GM23248 (cell line): Measurements from ENCODE around the gene KCNT1. TPM values are rescaled to one million over a fixed set of nuclear protein-coding genes. Genes with fewer than 3 reads are reported as not detected.

Experiments used
- DNase-seq: peaks from one replicate; pipeline ENCODE4 v3.0.0-alpha.2; 2015
- H2AFZ ChIP-seq: fragments of 200-600 bp; sonication (generic); 2 replicates; pipeline ENCODE4 v1.6.1; 2016; ENCODE audit warnings: antibody characterized with exemption
- H3F3A ChIP-seq: fragments of 200-600 bp; sonication (generic); 2 replicates; pipeline ENCODE4 v1.6.1; 2016; ENCODE audit warnings: mild to moderate bottlenecking, antibody characterized with exemption, mixed run types; ENCODE audit not compliant: insufficient read depth
- H3K27ac ChIP-seq: fragments of 200-600 bp; sonication (generic); 2 replicates; pipeline ENCODE4 v1.5.1; 2016; ENCODE audit warnings: mild to moderate bottlenecking
- H3K27me3 ChIP-seq: fragments of 200-600 bp; sonication (generic); replicated peaks from 2 replicates; pipeline ENCODE4 v1.6.1; 2016; ENCODE audit warnings: mild to moderate bottlenecking; ENCODE audit not compliant: insufficient read depth
- H3K36me3 ChIP-seq: fragments of 200-600 bp; sonication (generic); 2 replicates; pipeline ENCODE4 v1.6.1; 2016; ENCODE audit warnings: low read depth, mild to moderate bottlenecking
- H3K4me1 ChIP-seq: fragments of 200-600 bp; sonication (generic); 2 replicates; pipeline ENCODE4 v1.6.1; 2016; ENCODE audit warnings: mild to moderate bottlenecking; ENCODE audit not compliant: insufficient read depth
- H3K4me2 ChIP-seq: fragments of 200-600 bp; sonication (generic); one replicate; pipeline ENCODE4 v1.6.1; 2016; ENCODE audit warnings: mild to moderate bottlenecking; ENCODE audit not compliant: unreplicated experiment
- H3K4me3 ChIP-seq: fragments of 200-600 bp; sonication (generic); 2 replicates; pipeline ENCODE4 v1.5.1; 2016; ENCODE audit warnings: mild to moderate bottlenecking
- H3K79me2 ChIP-seq: fragments of 200-600 bp; sonication (generic); 2 replicates; pipeline ENCODE4 v1.6.1; 2016; ENCODE audit warnings: mild to moderate bottlenecking; ENCODE audit not compliant: insufficient read depth
- H3K9ac ChIP-seq: fragments of 200-600 bp; sonication (generic); 2 replicates; pipeline ENCODE4 v1.6.1; 2016; ENCODE audit warnings: mild to moderate bottlenecking
- H3K9me2 ChIP-seq: fragments of 200-600 bp; sonication (generic); 2 replicates; pipeline ENCODE4 v1.6.1; 2016; ENCODE audit warnings: mixed run types, mild to moderate bottlenecking, moderate library complexity; ENCODE audit not compliant: insufficient read depth
- H3K9me3 ChIP-seq: fragments of 200-600 bp; sonication (generic); one replicate; pipeline ENCODE4 v1.6.1; 2017; ENCODE audit warnings: low read depth
- H4K20me1 ChIP-seq: fragments of 200-600 bp; sonication (generic); 2 replicates; pipeline ENCODE4 v1.6.0; 2016; ENCODE audit not compliant: insufficient read depth
- EZH2 ChIP-seq: fragments of 200-600 bp; sonication (generic); IDR thresholded peaks from 2 replicates; pipeline ENCODE4 v1.6.1; 2018; ENCODE audit warnings: antibody characterized with exemption, mild to moderate bottlenecking; ENCODE audit not compliant: insufficient read depth, poor library complexity, severe bottlenecking
- EZH2phosphoT487 ChIP-seq: fragments of 200-600 bp; sonication (generic); IDR thresholded peaks from 2 replicates; pipeline ENCODE4 v1.6.1; 2018; ENCODE audit warnings: antibody characterized with exemption, moderate library complexity, mild to moderate bottlenecking, low read depth; ENCODE audit not compliant: insufficient read depth
- WGBS, 2 experiments: methylation state at CpG; one replicate each; pipeline ENCODE4 v1.1.6; 2015 to 2017; ENCODE audit warnings: low lambda C conversion rate in 2 of 2, low coverage in 1 of 2; ENCODE audit errors: missing lambda C conversion rate in 2 of 2; 5-methylcytosine and 5-hydroxymethylcytosine counted together
- in situ Hi-C: fragments of 300-500 bp; cut with MboI; formaldehyde crosslinking; loops from 2 replicates; pipeline ENCODE4 v1.15.0; 2020
- polyA plus RNA-seq: library from polyadenylated mRNA; unstranded; fragments of >200 nt; fragmentation: Nextera tagmentation; extraction: Ambion mirVana; gene quantifications from 2 replicates; pipeline ENCODE4 v1.2.1, GENCODE V29; 2016
- total RNA-seq: library from RNA; depleted of rRNA; stranded (reverse); fragments of >200 nt; shearing (Covaris generic); gene quantifications from 2 replicates; pipeline ENCODE4 v1.2.3, GENCODE V29; 2014

KCNT1 gene
- total and polyA plus RNA-seq, 2 experiments from 2014 or later: not detected

DNA sequence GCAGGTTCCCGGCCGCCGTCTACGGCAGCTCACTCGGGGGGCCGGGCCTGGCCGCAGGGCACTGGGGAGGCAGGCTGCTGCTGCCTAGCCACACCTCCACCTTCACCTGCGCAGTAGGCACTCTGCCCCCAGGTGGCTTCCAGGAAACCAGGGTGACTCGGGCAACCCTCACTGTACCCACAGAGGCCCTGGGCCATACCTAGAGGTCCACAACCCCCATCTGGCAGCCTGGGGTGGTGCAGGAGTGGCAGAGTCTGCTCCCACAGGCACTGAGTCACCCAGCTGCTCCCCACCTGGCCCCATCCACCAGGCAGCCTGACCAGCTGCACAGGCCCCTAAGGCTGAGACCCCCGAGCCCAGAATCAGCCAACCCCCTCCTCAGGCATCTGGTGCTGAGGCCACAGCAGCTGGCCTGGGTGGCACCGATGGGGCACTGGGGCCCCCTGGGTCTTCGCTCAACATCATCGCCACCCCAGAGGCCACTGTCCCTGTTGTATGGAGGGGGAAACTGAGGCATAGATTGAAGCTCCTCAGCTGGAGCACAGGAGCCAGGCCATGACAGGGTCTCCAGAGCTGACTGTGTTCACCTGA lies 70.2 kb downstream of the KCNT1 start:
- H3F3A ChIP-seq: no peaks in the 10 kb centered on the region
- H3K27ac ChIP-seq: no peak overlapping the region
- no peak overlapping the region for H3K4me2 ChIP-seq
- H3K9me3 ChIP-seq: no peaks in the 10 kb centered on the region
- H3K4me1 ChIP-seq: no peaks in the 10 kb centered on the region
- no peak overlapping the region for H2AFZ ChIP-seq
- no peaks in the 10 kb centered on the region for H4K20me1 ChIP-seq
- DNase-seq: no peak
- H3K79me2 ChIP-seq: no peaks in the 10 kb centered on the region
- no peak overlapping the region for H3K9ac ChIP-seq
- in situ Hi-C loops: no loop called here
- no peaks in the 10 kb centered on the region for H3K36me3 ChIP-seq
- TF ChIP-seq EZH2phosphoT487: no peak
- TF ChIP-seq EZH2: no peak
- H3K4me3 ChIP-seq: no peak overlapping the region
- whole genome bisulfite sequencing, 2 experiments: 79 to 82% methylated on average over 7 to 13 of the region's 13 CpGs
- H3K27me3 ChIP-seq: no peaks in the 10 kb centered on the region
- H3K9me2 ChIP-seq: no peaks in the 10 kb centered on the region

DNA sequence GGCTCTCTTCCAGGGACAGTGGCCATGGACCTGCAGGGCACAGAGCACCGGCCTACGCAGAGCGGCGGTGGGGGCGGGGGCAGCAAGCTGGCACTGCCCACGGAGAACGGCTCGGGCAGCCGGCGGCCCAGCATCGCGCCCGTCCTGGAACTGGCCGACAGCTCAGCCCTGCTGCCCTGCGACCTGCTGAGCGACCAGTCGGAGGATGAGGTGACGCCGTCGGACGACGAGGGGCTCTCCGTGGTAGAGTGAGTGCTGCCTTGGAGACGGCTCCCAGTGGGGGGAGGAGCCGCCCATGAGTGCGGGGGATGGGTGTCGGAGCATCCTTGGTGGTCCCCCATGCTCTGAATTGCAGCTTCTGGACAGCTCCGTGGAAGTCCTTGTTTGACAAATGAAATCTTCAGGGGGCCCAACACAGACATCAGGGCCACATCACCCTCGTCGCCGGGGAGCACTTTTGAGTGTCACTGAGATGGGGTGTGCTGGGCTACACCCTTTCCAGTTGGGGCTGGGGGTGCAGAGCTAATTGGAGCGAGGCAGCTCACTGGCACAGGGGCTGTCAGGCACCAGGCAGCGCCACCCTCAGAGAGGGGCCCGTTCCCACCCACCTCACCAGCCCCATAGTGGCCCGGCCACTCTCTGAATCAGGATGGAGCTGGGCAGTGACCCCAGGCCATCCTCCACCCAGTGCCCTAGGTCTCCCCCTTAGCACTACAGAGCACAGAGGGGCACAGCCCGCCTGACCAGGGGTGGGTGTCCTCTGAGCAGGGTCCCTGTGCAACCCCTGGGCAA lies 70.9 kb downstream of the KCNT1 start:
- no peaks in the 10 kb centered on the region for H4K20me1 ChIP-seq
- H3K9ac ChIP-seq: no peak overlapping the region
- no peaks in the 10 kb centered on the region for H3K79me2 ChIP-seq
- no peak overlapping the region for H3K4me2 ChIP-seq
- TF ChIP-seq EZH2phosphoT487 (no peak), EZH2 (no peak)
- WGBS, 2 experiments: 55 to 59% methylated on average over 36 of the region's 36 CpGs
- DNase-seq: no peak
- in situ Hi-C loops: no loop called here
- no peak overlapping the region for H2AFZ ChIP-seq
- no peaks in the 10 kb centered on the region for H3K36me3 ChIP-seq
- no peaks in the 10 kb centered on the region for H3K4me1 ChIP-seq
- no peak overlapping the region for H3K27ac ChIP-seq
- no peaks in the 10 kb centered on the region for H3K27me3 ChIP-seq
- no peaks in the 10 kb centered on the region for H3F3A ChIP-seq
- H3K4me3 ChIP-seq: no peak overlapping the region
- no peaks in the 10 kb centered on the region for H3K9me3 ChIP-seq
- H3K9me2 ChIP-seq: no peaks in the 10 kb centered on the region

DNA sequence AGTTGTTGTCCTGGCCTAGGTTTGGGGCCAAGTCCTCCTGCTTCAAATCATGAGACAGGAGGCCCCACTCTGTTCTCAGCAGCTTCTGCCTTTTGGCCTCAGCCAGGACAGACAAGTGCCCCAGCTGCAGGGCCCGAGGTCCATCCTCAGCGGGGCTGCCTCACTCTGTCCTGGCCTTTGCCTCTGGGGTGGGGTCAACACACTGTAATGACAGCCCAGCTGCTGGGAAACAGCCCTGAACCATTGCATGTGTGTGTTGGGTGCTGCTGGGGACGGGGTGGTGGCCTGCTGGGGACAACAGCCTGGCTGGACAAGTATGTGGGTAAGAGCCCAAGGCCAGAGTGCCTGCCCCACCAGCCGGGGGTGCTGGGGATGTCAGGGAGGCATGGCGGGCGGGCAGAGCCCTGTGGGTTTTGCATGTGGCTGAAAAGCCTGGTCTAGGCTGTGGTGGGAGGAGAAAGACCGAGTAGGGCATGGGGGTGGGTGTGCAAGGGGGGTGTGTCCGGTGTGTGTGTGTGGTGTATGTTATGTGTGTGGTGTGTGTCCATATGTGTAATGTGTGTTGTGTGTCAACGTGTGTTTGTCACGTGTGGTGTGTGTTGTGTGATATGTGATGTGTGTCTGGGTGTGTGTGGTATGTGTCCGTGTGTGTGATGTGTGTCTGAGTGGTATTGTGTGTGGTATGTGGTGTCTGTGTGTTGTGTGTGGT lies 71.7 kb downstream of the KCNT1 start:
- Histone ChIP-seq H3K9ac (no peak overlapping the region), H3K4me2 (no peak overlapping the region), H3K9me2 (no peaks in the 10 kb centered on the region), H3K4me3 (no peak overlapping the region), H3K4me1 (no peaks in the 10 kb centered on the region), H3K27ac (no peak overlapping the region), H3K27me3 (no peaks in the 10 kb centered on the region), H3F3A (no peaks in the 10 kb centered on the region), H3K79me2 (no peaks in the 10 kb centered on the region), H2AFZ (no peak overlapping the region), H3K9me3 (no peaks in the 10 kb centered on the region), H4K20me1 (no peaks in the 10 kb centered on the region), H3K36me3 (no peaks in the 10 kb centered on the region)
- no peak for DNase-seq
- in situ Hi-C loops: no loop called here
- 56% methylated on average over 11 of the region's 11 CpGs for WGBS, 2 experiments
- TF ChIP-seq EZH2 (no peak), EZH2phosphoT487 (no peak)

DNA sequence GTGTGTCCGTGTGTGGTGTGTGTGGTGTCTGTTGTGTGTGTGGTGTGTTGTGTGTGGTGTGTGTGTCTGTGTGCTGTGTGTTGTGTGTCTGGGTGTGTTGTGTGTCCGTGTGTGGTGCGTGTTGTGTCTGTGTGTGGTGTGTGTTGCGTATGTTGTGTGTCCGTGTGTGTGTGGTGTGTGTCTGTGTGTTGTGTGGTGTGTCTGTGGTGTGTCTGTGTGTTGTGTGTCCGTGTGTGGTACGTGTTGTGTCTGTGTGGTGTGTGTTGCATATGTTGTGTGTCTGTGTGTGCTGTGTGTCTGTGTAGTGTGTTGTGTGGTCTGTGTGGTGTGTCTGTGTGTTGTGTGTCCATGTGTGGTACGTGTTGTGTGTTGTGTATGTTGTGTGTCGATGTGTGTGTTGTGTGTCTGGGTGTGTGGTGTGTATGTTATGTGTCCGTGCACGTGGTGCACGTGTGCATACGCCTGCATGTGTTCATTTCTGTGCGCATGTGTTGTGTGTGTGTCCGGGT lies 72.3 kb downstream of the KCNT1 start:
- Histone ChIP-seq H3K36me3 (no peaks in the 10 kb centered on the region), H3K27ac (no peak overlapping the region), H3K27me3 (no peaks in the 10 kb centered on the region), H3F3A (no peaks in the 10 kb centered on the region), H3K9me2 (no peaks in the 10 kb centered on the region), H4K20me1 (no peaks in the 10 kb centered on the region), H2AFZ (no peak overlapping the region), H3K4me3 (no peak overlapping the region), H3K4me1 (no peaks in the 10 kb centered on the region), H3K79me2 (no peaks in the 10 kb centered on the region), H3K9ac (no peak overlapping the region), H3K4me2 (no peak overlapping the region), H3K9me3 (no peaks in the 10 kb centered on the region)
- 74 to 79% methylated on average over 12 to 15 of the region's 15 CpGs for WGBS, 2 experiments
- DNase-seq: no peak
- in situ Hi-C loops: no loop called here
- no peak for TF ChIP-seq EZH2phosphoT487
- no peak for TF ChIP-seq EZH2
